ENCODE results near the gene TNFRSF14.
"Not testable (repeated sequence)": the region's sequence is repeated elsewhere in the genome, so short reads cannot be mapped to it uniquely, and the experiment has no call there.

The TNFRSF14 gene

DNA sequence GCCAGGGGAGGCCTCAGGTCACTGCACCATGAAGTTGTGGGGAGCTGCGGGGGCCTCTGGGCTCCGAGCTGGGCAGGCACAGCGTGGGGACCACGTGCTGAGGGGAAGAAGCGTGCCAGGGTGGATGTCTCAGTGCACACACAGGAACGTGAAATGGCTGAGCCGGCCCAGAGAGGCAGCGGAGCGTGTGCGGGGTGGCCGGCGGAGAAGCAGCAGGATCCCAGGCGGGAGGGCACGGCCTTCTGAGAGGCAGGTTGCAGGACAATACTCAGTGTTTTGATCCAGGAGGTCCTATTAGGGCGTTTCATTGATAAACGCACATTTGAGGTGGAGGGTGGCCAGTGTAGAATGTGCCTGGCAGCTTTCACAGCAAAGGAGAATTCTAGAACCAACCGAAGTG, 12.9 kb downstream of the TNFRSF14 start:
- FAIRE-seq, result no peak
- no peak for DNase-seq (ENCODE audit: insufficient read length, low spot score)
- TF ChIP-seq POLR2A (IDR thresholded peaks at IDR 0.05; ENCODE audit: low read depth, low read length), result no peak

GRCh38 chr1:2569703-2570102, 13.5 kb downstream of the TNFRSF14 start:
- FAIRE-seq; DNase-seq (ENCODE audit: insufficient read length, low spot score): not testable (repeated sequence)

DNA sequence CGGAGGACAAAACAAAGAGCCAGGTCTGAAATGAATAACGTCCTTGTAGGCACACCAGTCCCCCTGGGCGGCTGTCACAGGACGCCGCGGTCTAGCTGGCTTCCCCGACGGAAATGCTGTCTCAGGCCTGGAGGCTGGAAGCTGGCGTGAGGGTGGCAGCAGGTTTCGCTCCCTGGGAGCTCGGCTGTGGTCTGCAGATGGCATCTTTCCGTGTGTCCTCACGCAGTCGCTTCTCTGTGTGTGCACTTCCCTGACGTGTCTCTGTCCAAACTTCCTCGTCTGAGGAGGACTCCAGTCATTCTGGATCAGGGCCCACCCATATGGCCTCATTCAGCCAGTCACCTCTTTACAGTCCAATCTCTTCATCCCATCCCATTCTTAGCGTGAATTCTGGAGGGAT, 14.2 kb downstream of the TNFRSF14 start:
- TF ChIP-seq POLR2A (IDR thresholded peaks at IDR 0.05; ENCODE audit: low read depth, low read length), result no peak
- DNase-seq (ENCODE audit: insufficient read length, low spot score), result no peak
- no peak for FAIRE-seq

DNA sequence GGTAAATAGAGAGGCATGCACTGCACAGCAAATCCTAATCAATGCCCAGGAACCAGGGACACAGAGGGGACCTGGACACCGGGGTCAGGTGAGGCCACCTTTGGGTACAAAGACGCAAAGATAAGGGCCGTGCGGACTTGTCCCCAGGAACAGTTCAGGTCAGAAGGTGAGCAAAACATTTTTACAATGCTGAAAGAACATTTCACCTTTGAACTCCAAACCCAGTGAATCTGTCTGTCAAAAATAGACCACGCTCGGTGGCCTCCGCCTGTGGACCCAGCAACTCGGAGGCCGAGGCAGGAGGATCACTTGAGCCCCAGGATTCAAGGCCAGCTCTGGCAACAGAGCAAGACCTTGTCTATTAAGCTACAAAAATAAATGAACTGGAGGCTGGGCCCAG, 15.2 kb downstream of the TNFRSF14 start:
- TF ChIP-seq POLR2A (IDR thresholded peaks at IDR 0.05; ENCODE audit: low read depth, low read length), result no peak
- FAIRE-seq, result no peak
- no peak for DNase-seq (ENCODE audit: insufficient read length, low spot score)

DNA sequence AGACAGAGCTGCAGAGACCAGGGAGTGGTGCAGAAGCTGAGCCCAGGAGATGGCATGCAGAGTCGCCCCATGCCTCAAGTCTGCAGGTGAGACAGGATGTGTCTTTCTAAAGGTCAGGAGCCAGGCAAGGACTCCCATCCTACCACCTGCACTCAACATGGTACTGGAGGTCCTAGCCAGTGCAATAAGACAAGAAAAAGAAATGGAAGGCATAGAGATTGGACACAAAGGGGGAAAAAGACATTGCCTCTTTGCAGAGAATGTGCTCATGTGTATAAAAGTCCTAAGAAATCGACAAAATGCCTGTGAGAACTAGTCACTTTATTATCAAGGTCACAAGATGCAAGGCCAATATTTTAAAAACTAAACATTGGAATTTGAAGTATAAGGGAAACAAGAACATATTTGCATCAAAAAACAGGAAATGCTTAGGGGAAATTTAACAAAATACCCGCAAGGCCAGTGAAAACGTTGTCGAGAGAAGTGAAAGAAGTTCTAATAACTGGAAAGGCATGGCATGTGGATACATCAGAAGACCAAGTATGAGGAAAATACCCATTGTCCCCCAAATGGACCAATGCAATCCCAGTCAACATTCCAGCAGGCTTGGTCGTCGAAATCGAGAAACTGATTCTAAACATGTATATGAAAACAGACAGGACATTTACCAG, 17.2 kb downstream of the TNFRSF14 start:
- FAIRE-seq (no peak), DNase-seq (ENCODE audit: insufficient read length, low spot score) (no peak)
- no peak for TF ChIP-seq POLR2A (IDR thresholded peaks at IDR 0.05; ENCODE audit: low read depth, low read length)

GRCh38 chr1:2574350-2574749, 18.2 kb downstream of the TNFRSF14 start:
- FAIRE-seq (no peak), DNase-seq (ENCODE audit: insufficient read length, low spot score) (no peak)
- no peak for TF ChIP-seq POLR2A (IDR thresholded peaks at IDR 0.05; ENCODE audit: low read depth, low read length)

- FAIRE-seq, result no peak
- DNase-seq (ENCODE audit: insufficient read length, low spot score), result no peak
- TF ChIP-seq POLR2A (IDR thresholded peaks at IDR 0.05; ENCODE audit: low read depth, low read length), result no peak
These were observed 19.9 kb downstream of the TNFRSF14 start for GRCh38 chr1:2575801-2576663.

GRCh38 chr1:2577565-2578075, 21.4 kb downstream of the TNFRSF14 start:
- FAIRE-seq; DNase-seq (ENCODE audit: insufficient read length, low spot score): not testable (repeated sequence)

DNA sequence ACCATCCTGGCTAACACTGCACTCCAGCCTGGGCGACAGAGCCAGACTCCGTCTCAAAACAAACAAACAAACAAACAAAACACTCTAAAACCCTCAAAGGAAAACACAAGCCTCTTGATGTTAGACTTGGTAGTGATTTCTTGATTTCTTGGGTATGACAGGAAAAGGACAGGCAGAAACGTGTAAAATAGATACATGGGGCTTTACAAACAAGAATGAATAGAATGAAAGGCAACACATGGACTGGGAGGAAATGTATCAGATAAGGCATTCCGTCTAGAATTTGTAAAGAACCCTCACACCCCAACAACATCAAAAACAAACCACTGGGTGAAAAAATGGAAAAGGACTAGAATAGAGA, 22.6 kb downstream of the TNFRSF14 start:
- DNase-seq (ENCODE audit: insufficient read length, low spot score), result no peak
- no peak for TF ChIP-seq POLR2A (IDR thresholded peaks at IDR 0.05; ENCODE audit: low read depth, low read length)
- no peak for FAIRE-seq

DNA sequence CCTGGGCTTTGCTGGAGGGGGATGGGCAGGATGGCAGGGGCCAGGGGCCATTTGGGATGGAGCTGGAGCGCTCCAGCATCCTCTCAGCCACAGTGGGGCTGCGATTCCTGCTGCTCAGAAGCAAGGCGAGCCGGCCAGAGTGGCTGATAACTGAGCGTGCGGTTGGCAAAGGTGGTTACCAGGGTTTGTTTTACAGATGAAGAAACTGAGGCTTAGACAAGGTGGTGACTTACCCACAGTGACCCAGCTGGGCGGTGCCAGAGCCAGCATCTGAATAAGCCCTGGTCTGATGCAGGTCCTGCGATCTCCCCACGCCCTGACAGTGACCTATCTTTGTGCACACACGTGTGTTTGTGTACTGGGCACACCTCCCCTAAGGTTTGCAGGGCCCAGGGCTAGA, 24.5 kb downstream of the TNFRSF14 start:
- no peak for DNase-seq (ENCODE audit: insufficient read length, low spot score)
- FAIRE-seq, result no peak
- TF ChIP-seq POLR2A (IDR thresholded peaks at IDR 0.05; ENCODE audit: low read depth, low read length), result no peak

- no peak for FAIRE-seq
- no peak for DNase-seq (ENCODE audit: insufficient read length, low spot score)
- TF ChIP-seq POLR2A (IDR thresholded peaks at IDR 0.05; ENCODE audit: low read depth, low read length), result no peak
These were observed 26.2 kb downstream of the TNFRSF14 start for GRCh38 chr1:2582391-2582790.

GRCh38 chr1:2583331-2583791, 27.2 kb downstream of the TNFRSF14 start:
- no peak for DNase-seq (ENCODE audit: insufficient read length, low spot score)
- TF ChIP-seq POLR2A (IDR thresholded peaks at IDR 0.05; ENCODE audit: low read depth, low read length), result no peak
- no peak for FAIRE-seq

DNA sequence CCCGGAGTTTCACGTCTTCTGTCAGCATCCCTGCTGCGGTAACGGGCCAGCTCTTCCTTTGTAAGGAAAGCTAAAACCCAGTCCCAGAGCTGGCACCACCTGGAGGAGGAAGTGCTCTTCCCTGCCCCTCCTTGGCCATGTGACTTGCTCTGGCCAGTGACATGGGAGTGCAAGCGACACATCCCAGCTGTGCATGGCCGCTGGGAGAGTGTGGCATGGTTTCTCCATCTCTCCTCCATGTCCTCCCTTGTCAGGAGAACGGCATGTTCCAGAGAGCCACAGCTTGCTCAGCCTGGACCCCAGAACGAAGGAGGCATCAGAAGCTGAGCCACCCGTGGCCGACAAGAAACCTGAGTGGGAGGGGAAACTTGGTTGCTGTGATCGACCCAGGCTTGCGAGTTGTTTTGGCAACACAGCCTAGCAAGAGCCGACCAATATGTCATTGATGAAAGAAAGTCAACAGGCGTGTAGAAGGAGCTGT, 27.7 kb downstream of the TNFRSF14 start:
- no peak for DNase-seq (ENCODE audit: insufficient read length, low spot score)
- FAIRE-seq, result no peak
- no peak for TF ChIP-seq POLR2A (IDR thresholded peaks at IDR 0.05; ENCODE audit: low read depth, low read length)

GRCh38 chr1:2584686-2585317, 28.6 kb downstream of the TNFRSF14 start:
- TF ChIP-seq POLR2A (IDR thresholded peaks at IDR 0.05; ENCODE audit: low read depth, low read length), result no peak
- no peak for FAIRE-seq
- no peak for DNase-seq (ENCODE audit: insufficient read length, low spot score)
